Transverse colon (tissue), 4 donors: ENCODE results near the gene GALNT18. TPM values are rescaled to one million over a fixed set of nuclear protein-coding genes. Genes with fewer than 3 reads are reported as not detected.

Source experiments
- DNase-seq: peaks from one replicate; pipeline ENCODE4 v3.0.0-alpha.2; 2019
- H3K27ac ChIP-seq, 4 donors: fragments of 200-600 bp; sonication (generic); 2 replicates each; pipeline ENCODE4 v1.5.1; 2016 to 2018; ENCODE audit warnings: inconsistent platforms in 4 of 4
- H3K27me3 ChIP-seq: fragments of 200-600 bp; sonication (generic); 2 replicates; pipeline ENCODE4 v1.5.1; 2017; ENCODE audit warnings: inconsistent platforms
- H3K36me3 ChIP-seq, 4 donors: fragments of 200-600 bp; sonication (generic); 2 replicates each; pipeline ENCODE4 v1.5.1; 2017 to 2019; ENCODE audit warnings: inconsistent platforms in 4 of 4
- H3K4me1 ChIP-seq, 4 donors: fragments of 200-600 bp; sonication (generic); 2 replicates each; pipeline ENCODE4 v1.5.1; 2017 to 2020; ENCODE audit warnings: inconsistent platforms in 4 of 4
- H3K4me3 ChIP-seq, 4 donors: fragments of 200-600 bp; sonication (generic); 1 replicate in 1 of 4; 2 replicates in 3 of 4; pipeline versions ENCODE4 v1.5.1 to v1.6.1; 2017 to 2019; ENCODE audit warnings: inconsistent platforms in 4 of 4
- H3K9me3 ChIP-seq, 2 donors: fragments of 200-600 bp; sonication (generic); 2 replicates each; pipeline ENCODE4 v1.5.1; 2017 to 2019; ENCODE audit warnings: inconsistent platforms in 2 of 2
- EP300 ChIP-seq: sonication (generic); formaldehyde crosslinking; IDR thresholded peaks from one replicate; pipeline ENCODE4 v1.6.1; 2017; ENCODE audit warnings: antibody characterized with exemption, low read depth
- POLR2A ChIP-seq: fragments of 450-650 bp; IDR thresholded peaks from one replicate; pipeline ENCODE4 v1.6.1; 2016; ENCODE audit warnings: antibody characterized with exemption, mild to moderate bottlenecking, moderate library complexity
- POLR2AphosphoS5 ChIP-seq, 3 donors: sonication (generic); formaldehyde crosslinking; IDR thresholded peaks; one replicate each; pipeline ENCODE4 v1.6.1; 2016; ENCODE audit warnings: antibody characterized with exemption in 3 of 3
- WGBS, 2 donors: methylation state at CpG; one replicate each; pipeline ENCODE4 v1.1.5; 2018; ENCODE audit warnings: low coverage in 1 of 2; 5-methylcytosine and 5-hydroxymethylcytosine counted together
- in situ Hi-C, 4 donors: fragments of 200-750 bp; cut with MboI; loops; one replicate each; pipeline versions ENCODE4 v1.15.0 to v1.15.1; 2017; ENCODE audit warnings: low sequenced_read_pairs in 3 of 4, low pct_ligation_motif_present in 1 of 4, low pct_unique_long_range_greater_than_20kb in 1 of 4
- intact Hi-C: fragments of 100-400 bp; cut with DNase I; formaldehyde crosslinking; loops from one replicate; pipeline ENCODE4 v1.15.1; 2023; ENCODE audit warnings: low total_unique reads
- total RNA-seq, 4 donors: library from RNA; depleted of rRNA; stranded (reverse); fragments of >200 nt; gene quantifications; one replicate each; pipeline ENCODE4 v1.1.0, GENCODE V29; 2016
- TF ChIP-seq, protein P1 (sequence below), 5 experiments: fragments of 200-600 bp in 3 of 5; fragments of 450-650 bp in 2 of 5; sonication (generic) in 3 of 5; IDR thresholded peaks; 1 replicate in 2 of 5; 2 replicates in 3 of 5; pipeline ENCODE4 v1.5.1; 2016 to 2017; ENCODE audit warnings: antibody characterized with exemption in 5 of 5, inconsistent platforms in 3 of 5, mild to moderate bottlenecking in 2 of 5, moderate library complexity in 1 of 5

Gene GALNT18
- total RNA-seq, 4 donors from 2014 or later, result 5.6 to 22.1 (median 8.4) TPM

DNA sequence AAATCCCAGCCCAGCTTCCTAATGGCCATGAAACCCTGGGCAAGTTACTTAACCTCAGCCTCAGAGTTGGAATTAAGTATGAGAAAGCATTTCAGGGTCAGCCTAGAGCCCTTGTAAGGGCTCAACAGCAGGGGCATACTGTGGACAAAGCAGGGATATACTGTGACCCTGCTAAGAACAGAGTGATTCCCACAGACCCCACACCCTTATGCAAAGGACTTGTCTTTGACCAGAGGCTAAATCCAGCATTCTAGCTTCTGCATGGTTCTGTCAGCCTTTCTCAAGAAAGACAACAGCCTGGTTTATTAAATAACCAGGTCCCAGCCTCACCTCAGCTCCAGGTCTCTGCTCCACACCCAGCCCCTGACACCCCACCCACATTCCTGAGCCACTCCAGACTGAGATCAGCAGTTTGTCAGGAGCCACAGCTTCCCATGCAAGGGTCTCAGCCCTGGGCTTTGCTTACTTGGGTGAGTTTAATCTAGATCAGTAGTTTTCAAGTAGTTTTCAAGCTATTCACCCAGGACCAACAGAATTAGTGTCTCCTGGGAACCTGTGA lies 69.2 kb downstream of the GALNT18 start:
- Histone ChIP-seq H3K27me3 (no peaks in the 10 kb centered on the region), H3K4me3 (no peak overlapping the region), H3K9me3 (no peaks in the 10 kb centered on the region), H3K27ac (no peak overlapping the region), H3K36me3 (no peaks in the 10 kb centered on the region), H3K4me1 (peaks cover 0 to 13% (median 8%) of the 10 kb centered on the region in 4 donors)
- DNase-seq, result peak; percentile 61
- TF ChIP-seq EP300, result no peak
- no peak for TF ChIP-seq POLR2AphosphoS5 (IDR thresholded peaks at IDR 0.05)
- TF ChIP-seq, protein P1, sequence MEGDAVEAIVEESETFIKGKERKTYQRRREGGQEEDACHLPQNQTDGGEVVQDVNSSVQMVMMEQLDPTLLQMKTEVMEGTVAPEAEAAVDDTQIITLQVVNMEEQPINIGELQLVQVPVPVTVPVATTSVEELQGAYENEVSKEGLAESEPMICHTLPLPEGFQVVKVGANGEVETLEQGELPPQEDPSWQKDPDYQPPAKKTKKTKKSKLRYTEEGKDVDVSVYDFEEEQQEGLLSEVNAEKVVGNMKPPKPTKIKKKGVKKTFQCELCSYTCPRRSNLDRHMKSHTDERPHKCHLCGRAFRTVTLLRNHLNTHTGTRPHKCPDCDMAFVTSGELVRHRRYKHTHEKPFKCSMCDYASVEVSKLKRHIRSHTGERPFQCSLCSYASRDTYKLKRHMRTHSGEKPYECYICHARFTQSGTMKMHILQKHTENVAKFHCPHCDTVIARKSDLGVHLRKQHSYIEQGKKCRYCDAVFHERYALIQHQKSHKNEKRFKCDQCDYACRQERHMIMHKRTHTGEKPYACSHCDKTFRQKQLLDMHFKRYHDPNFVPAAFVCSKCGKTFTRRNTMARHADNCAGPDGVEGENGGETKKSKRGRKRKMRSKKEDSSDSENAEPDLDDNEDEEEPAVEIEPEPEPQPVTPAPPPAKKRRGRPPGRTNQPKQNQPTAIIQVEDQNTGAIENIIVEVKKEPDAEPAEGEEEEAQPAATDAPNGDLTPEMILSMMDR (IDR thresholded peaks at IDR 0.05), result no peak
- no peak for TF ChIP-seq POLR2A
- intact Hi-C loops (no loop called here), in situ Hi-C loops (no loop called here)

DNA sequence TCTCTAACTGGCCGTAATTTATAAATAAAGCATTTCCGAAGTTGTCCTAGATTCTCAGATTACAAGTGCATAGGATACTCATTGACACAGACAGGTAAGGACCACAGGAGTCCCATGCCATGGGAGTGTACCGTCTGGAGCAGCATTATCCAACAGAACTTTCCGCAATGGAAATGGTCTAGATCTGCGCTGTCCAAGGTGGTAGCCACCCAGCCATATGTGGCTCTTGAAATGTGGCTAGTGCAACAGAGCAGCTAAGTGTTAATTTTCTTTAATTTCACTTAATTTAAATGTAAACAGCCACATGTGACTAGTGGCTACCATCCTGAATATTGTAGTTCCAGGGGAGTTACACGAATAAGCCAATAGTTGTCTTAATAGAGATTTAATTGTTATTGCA lies 71.3 kb downstream of the GALNT18 start:
- H3K27ac ChIP-seq, result no peak overlapping the region
- TF ChIP-seq EP300 (no peak), POLR2A (no peak), POLR2AphosphoS5 (IDR thresholded peaks at IDR 0.05) (no peak)
- TF ChIP-seq, protein P1 (IDR thresholded peaks at IDR 0.05), result no peak
- no peaks in the 10 kb centered on the region for H3K36me3 ChIP-seq
- no peak overlapping the region for H3K4me3 ChIP-seq
- 84 to 95% methylated on average over 4 to 6 of the region's 6 CpGs for WGBS, 2 donors
- no peaks in the 10 kb centered on the region for H3K9me3 ChIP-seq
- in situ Hi-C loops, result no loop called here
- intact Hi-C loops, result no loop called here
- DNase-seq, result no peak
- H3K27me3 ChIP-seq, result no peaks in the 10 kb centered on the region
- H3K4me1 ChIP-seq, result peaks cover 0 to 13% (median 7%) of the 10 kb centered on the region in 4 donors

DNA sequence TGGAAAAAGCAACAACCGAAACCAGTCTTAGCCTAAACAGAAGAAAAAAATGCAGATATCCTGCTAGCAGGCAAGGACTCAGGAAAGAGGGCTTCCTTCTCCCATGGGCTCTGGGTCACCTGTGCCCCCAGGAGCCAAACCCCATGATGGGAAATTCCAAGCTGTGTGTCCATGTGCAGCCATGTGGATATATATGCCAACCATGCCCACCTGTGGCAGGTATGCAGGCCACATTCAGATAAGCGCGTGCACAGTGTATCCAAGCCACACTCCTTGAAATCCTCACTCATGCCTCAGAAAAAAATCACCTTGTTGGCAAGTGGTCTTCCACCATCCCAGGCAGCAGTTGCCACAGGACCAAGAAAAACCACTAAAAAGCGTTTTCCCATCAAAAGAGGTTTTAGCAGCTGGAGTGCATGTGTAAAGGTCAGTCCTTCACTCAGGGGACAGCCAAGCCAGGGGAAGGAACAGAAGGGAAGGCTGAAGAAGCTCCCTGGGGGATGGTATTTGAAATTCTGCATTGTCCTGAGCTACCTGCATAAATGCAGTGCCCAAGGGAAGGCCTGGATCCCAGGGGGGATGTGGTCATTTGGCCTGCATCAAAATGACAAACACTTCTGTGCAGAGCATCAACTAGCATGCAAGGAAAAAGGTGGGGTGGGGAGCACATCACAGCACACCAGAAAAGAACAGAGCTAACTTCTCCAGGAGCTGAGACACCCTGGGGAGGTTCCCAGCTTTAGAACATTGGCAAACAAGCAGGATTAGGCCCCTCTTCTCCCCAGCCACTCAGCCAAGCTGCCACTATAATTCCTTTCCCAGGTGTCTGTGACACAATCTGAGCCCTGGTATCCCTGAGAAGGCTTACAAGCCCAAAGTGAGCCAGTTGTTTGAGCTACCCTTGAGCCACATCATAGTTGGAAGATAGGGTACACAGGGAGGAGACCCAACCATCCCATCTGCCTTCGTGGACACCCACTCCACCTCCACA lies 76.2 kb downstream of the GALNT18 start:
- Histone ChIP-seq H3K36me3 (no peaks in the 10 kb centered on the region), H3K27ac (no peak overlapping the region), H3K9me3 (no peaks in the 10 kb centered on the region), H3K4me3 (no peak overlapping the region), H3K27me3 (no peaks in the 10 kb centered on the region), H3K4me1 (peaks cover 0 to 4% (median 0%) of the 10 kb centered on the region in 4 donors)
- no peak for DNase-seq
- intact Hi-C loops (no loop called here), in situ Hi-C loops (no loop called here)
- TF ChIP-seq POLR2A, result no peak
- TF ChIP-seq, protein P1 (IDR thresholded peaks at IDR 0.05), result no peak
- TF ChIP-seq EP300, result no peak
- no peak for TF ChIP-seq POLR2AphosphoS5 (IDR thresholded peaks at IDR 0.05)
- 60 to 92% methylated on average over 1 to 5 of the region's 5 CpGs for WGBS, 2 donors

DNA sequence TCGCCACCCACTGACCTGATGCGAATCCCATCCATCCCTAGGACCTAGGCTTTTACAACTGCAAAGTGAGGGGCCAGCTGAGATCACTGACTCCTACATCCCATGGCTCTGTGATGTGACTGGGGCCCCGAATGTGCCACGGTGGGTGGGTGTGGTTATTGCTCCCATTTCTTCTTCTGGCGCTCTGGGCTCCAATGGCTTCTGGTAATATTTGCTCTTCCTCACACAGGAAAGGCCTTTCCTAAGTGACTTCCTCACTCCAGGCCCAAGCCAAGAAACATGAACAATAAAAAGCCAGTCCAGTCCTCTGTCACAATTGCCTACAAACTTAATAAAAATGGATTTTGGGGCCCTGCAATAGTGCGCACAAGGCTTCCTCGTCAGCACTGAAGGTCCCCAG lies 78.1 kb downstream of the GALNT18 start:
- no peak for DNase-seq
- no peaks in the 10 kb centered on the region for H3K36me3 ChIP-seq
- peaks cover 0 to 8% (median 0%) of the 10 kb centered on the region in 4 donors for H3K4me1 ChIP-seq
- intact Hi-C loops (no loop called here), in situ Hi-C loops (no loop called here)
- no peaks in the 10 kb centered on the region for H3K27me3 ChIP-seq
- no peak overlapping the region for H3K4me3 ChIP-seq
- no peaks in the 10 kb centered on the region for H3K9me3 ChIP-seq
- WGBS, 2 donors, result 94% methylated on average over 7 of the region's 7 CpGs; no CpG with 5 or more reads in 1 of the 2 donors
- no peak for TF ChIP-seq POLR2AphosphoS5 (IDR thresholded peaks at IDR 0.05)
- TF ChIP-seq POLR2A, result no peak
- no peak for TF ChIP-seq EP300
- TF ChIP-seq, protein P1 (IDR thresholded peaks at IDR 0.05), result no peak
- H3K27ac ChIP-seq, result no peak overlapping the region
